PC-9 (cell line): ENCODE measurements around the gene STAB2.

Source experiments
- CTCF ChIP-seq: fragments of 200-600 bp; sonication (generic); conservative IDR thresholded peaks from 2 replicates; pipeline ENCODE4 v1.6.1; 2017; ENCODE audit warnings: mixed run types, antibody characterized with exemption, mild to moderate bottlenecking, moderate library complexity
- EZH2 ChIP-seq: fragments of 200-600 bp; sonication (generic); IDR thresholded peaks from 2 replicates; pipeline ENCODE4 v1.8.0; 2017; ENCODE audit warnings: antibody characterized with exemption, low read depth

DNA sequence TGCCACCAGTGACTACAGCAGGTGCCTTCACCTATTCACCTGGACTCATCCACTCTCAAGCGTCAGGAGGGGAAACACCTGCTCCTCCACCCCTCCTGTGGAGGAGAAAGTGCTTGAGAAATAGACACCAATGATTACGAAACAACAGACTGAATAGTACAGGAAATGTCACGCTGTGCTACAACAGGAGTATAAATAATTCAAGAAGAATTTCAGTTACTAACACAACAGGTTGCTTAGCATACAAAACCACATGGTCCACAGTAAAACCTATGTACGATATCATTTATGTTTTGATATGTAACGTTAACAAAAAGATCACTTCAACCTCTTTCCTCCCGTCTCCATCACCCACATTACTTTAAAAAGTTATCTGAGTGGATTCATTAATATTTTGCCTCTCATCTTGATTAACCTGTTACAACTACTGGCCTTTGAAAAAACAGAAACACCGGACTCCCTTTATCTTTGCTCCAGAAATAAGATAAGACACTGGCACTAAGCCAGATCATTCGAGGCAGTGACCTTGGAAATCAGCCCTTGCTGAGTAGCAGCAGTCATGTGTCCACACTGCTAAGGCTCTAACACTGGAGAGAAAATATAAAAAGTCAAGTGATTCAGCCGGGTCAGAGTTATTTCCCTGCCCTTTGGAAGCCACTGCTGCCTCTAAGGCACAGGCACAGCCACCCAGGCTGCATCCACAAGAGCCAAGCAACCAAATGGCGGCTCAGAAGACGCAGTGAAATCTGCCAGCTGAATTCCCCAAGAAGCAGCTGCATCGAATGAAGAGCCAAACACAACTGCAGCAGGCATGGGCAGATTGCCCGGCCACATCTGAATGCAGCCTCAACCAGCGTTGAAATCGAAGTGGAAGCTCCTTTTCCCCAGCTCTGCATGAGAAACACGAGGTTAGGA is 213.0 kb downstream of the STAB2 start:
- TF ChIP-seq CTCF (no peak), EZH2 (no peak)
